Measurements from ENCODE around the gene TENT4A.

DNA sequence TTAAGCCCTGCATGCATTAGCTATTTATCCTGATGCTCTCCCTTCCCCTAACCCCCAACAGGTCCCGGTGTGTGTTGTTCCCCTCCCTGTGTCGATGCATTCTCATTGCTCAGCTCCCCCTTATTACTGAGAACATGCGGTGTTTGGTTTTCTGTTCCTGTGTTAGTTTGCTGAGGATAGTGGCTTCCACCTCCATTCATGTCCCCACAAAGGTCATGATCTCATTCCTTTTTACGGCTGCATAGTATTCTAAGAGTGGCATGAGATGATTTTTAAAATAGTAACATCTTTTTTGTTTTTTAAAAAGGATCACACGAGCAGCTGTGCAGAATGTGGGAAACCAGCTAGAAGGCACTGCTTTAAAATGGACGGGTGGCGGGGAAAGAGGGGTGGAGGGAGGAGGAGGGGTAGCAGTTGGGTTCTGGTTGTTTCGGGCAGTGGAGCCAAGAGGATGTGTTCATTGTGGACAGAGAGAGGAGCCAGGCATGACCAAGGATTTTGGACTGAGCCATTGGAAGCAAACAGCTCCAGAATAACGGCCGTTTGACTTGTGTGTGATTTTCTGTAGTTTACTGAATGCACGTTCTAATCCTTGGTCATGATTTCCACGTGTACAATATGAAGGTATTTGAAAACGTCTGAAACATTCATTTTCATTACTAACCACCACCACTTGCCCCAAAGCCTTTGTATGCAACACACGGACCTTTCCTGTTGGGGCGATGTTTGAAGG is 1.7 kb upstream of the TENT4A start:
- TF ChIP-seq CTCF (IDR thresholded peaks at IDR 0.05; ENCODE audit: low read depth, low read length) (no peak), POLR2A (IDR thresholded peaks at IDR 0.05; ENCODE audit: extremely low read depth, insufficient read length) (no peak)

Measured in NB4 (cell line).